GM10847 (cell line): ENCODE results near the gene ASB1.

Experiments
- POLR2A ChIP-seq: IDR thresholded peaks from 2 replicates; pipeline ENCODE4 v1.6.1; 2011; ENCODE audit not compliant: insufficient read length; ENCODE audit errors: extremely low read depth

Gene ASB1

GRCh38 chr2:238484522-238485452, 58.1 kb downstream of the ASB1 start:
- no peak for TF ChIP-seq POLR2A

GRCh38 chr2:238486123-238486848, 59.6 kb downstream of the ASB1 start:
- TF ChIP-seq POLR2A, result no peak

DNA sequence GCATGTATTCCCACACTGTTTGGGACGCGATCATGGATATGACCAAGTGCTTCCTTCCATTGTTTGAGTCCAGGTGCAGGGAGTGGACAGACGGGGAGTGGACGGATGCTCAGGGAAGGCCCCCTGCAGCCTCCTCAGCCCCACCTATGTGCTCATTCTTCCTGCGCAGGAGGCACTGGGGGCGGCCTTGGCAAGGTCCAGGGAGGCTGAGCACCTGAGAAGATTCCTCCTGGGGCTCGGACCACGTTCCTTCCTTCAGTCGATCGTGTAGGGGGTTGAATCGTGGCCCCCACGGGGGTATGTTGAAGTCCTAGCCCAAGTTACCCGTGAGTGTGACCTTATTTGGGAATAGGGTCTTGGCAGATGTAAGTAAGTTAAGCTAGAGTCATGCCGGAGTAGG, 60.4 kb downstream of the ASB1 start:
- TF ChIP-seq POLR2A, result no peak

- TF ChIP-seq POLR2A, result no peak
Measured at GRCh38 chr2:238487652-238488346, 61.1 kb downstream of the ASB1 start.

DNA sequence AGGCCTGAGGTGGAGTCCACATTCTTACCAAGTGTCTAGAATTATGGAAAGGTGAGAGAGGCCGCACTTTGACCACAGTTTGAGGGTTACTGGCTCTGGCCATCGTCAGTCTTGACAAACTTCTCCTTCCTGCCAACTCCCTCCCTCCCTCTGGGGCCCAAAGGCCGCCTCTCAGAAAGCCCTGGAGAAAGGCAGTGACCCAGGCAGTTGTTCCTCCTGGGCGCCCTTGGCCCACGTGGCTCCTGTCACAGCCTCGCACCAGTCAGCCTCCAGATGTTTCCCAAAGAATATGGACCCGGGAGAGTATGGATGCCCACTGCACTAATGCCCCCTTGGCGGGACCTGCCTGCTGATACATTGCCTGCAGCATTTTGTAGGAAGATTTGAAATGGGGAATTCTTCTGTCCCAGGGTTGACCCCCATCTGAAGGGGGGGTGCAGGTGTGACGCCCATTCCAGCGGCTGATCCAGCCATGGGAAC, 61.7 kb downstream of the ASB1 start:
- TF ChIP-seq POLR2A, result no peak

DNA sequence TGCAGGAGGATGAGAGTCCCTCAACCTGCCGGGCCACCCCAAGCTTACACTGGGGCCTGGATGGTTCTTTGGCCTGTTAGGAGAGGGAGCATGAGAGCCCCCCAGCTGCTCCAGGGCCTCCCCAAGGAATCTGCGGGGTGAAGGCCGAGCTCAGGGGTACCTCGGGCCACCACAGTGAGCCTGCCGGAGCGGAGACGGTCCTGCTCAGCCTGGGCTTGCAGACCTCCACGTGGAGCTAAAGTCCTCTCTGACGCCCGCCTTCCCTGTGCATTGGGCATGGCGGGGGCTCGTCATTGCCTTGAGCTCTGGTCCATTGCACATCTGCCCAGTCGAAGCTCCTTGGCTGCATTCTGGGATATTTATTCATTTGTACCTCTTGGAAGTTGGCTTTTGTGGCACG, 62.7 kb downstream of the ASB1 start:
- no peak for TF ChIP-seq POLR2A

GRCh38 chr2:238489896-238490295, 63.2 kb downstream of the ASB1 start:
- no peak for TF ChIP-seq POLR2A

DNA sequence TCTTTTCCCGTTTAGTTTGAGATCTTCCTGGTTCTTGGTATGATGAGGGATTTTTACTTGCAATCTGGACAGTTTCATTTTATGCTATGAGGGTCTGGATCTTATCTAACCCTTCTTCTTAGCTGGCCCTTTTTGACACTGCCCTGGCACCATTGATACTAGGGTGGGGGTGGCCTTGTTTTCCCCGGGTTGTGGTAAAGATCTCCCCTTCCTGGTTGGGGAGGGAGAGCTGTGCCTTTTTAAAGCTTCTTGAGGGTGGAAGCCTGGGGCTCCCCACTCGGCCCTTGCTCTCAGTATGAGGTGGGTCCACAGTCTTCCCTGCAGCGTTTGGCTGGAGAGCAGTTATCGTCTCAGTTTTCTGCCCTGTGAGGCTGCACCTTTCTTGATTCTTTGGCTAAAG, 66.1 kb downstream of the ASB1 start:
- TF ChIP-seq POLR2A, result no peak

DNA sequence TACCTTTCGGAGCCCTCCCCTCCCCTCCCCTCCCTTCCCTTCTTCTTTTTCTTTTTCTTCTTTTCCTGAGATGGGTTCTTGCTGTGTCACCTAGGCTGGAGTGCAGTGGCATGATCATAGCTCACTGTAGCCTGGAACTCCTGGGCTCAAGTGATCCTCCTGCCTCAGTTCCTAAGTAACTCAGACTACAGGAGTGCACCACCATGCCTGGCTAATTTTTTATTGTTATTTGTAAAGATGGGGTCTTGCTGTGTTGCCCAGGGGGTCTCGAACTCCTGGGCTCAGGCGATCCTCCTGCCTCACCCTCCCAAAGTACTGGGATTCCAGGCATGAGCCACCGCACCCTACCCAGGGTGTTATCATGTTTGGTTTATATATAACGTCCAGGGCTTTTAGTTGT, 66.7 kb downstream of the ASB1 start:
- TF ChIP-seq POLR2A, result no peak

- no peak for TF ChIP-seq POLR2A
Measured at GRCh38 chr2:238493880-238494572, 67.3 kb downstream of the ASB1 start.

- TF ChIP-seq POLR2A, result no peak
Measured at GRCh38 chr2:238494573-238494961, 67.8 kb downstream of the ASB1 start.

- TF ChIP-seq POLR2A, result no peak
Measured at GRCh38 chr2:238495422-238495821, 68.7 kb downstream of the ASB1 start.

DNA sequence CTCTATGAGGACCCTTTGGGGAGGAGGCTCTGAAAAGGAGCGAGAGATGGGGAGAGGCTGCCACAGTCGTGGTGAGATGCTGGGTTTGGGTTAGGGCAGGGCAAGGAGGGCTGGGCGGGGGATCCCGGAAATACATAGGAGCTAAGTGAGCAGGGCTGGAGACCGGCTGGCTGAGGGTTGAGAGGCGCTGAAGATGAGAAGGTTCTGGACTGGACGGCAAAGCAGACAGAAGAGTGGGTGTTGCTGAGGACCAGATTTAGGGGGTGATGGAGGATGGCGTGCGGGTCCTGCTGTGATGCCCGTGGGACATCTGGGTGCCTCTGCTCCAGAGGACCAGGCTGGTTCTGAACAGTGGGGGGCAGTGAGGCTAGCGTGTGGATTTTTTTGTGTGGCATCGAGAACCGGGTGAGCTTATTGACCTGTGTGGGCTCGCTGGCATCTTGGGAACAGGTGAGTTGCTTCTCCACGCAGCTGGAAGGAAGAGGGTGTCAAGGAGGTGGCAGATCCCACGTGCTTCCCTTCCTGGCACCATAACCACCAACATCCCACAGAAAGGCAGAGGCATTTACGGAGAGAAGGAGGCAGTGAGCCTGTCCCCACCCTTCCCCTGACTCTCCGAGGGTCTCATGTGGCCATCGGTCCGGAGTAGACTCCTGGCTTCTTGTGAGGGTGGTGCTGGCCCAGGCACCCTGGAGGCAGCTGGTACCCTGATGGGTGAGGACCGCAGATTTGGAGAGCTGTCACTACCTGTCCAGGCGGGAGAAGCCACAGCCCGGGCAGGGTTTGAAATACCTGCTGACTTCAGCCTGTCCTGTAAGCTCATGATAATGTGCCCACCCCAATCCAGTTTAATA, 70.3 kb downstream of the ASB1 start:
- no peak for TF ChIP-seq POLR2A

GRCh38 chr2:238497610-238498005, 70.9 kb downstream of the ASB1 start:
- TF ChIP-seq POLR2A, result no peak

DNA sequence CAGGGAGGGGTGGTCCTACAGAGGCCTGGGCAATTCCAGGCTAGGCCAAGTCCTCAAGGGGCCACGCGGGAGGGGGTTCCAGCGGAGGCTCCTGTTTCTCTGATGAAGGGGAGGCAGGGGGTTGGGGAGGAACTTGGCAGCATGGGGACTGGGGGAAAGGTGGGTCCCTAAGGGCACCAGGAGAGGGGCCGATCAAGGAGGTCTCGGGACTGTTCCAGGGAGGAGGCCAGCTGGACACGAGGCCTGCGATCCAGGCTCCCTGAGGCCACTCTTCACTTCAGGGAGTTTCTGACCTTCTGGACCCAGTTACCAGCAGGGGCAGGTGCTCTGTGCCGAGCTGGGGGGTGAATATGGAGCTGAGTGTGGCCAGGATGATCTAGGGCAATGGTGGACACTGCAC, 71.5 kb downstream of the ASB1 start:
- TF ChIP-seq POLR2A, result no peak
